Measurements from ENCODE around the gene FLAD1. TPM values are rescaled to one million over a fixed set of nuclear protein-coding genes. Genes with fewer than 3 reads are reported as not detected.
A peak's percentile ranks its signal among the peaks of the same experiment; 100 is the strongest.

Gene FLAD1
- total RNA-seq, 1 experiment from 2014 or later, result 82.4 TPM

DNA sequence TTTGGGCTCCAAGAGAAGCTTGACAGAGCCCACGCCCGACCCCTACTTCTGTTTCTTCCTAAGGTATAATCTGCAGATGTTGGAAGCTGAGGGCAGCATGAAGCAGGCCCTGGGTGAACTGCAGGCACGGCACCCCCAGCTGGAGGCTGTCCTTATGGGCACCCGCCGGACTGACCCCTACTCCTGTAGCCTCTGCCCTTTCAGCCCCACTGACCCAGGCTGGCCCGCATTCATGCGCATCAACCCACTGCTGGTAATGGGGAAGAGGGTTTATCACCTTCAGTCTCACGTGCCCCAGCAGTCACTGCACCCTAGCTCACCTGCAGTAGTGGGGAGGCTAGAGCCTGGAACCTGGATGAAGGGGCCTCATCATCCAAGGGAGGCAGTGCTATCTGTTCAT is 7.1 kb downstream of the FLAD1 start:
- DNase-seq (ENCODE audit: low spot score), result no peak
- CTCF ChIA-PET, result no interaction called here
- BruUV-seq (replicated peaks), result no TSS peak
- POLR2A ChIA-PET (ENCODE audit: low non-redundant PET), result no interaction called here
- H3K9me3 ChIP-seq (ENCODE audit: low read depth, low read length, poor library complexity, severe bottlenecking), result no peaks in the 10 kb centered on the region
- intact Hi-C loops (cut with micrococcal nuclease; ENCODE audit: unreplicated experiment), result no loop called here
- no peak overlapping the region for H3K27ac ChIP-seq (ENCODE audit: low read depth, low read length, poor library complexity, severe bottlenecking)
- no peaks in the 10 kb centered on the region for H3K27me3 ChIP-seq (replicated peaks; ENCODE audit: insufficient read depth, low read depth, low read length, poor library complexity)
- H3K4me3 ChIP-seq (ENCODE audit: low read depth, low read length, poor library complexity, severe bottlenecking), result no peak overlapping the region
- no peaks in the 10 kb centered on the region for H3K4me1 ChIP-seq (ENCODE audit: insufficient read depth, low read length, poor library complexity, severe bottlenecking)
- no peak for TF ChIP-seq EZH2 (IDR thresholded peaks at IDR 0.05; ENCODE audit: borderline replicate concordance, low read depth, low read length, poor library complexity, severe bottlenecking)
- TF ChIP-seq, protein P1, sequence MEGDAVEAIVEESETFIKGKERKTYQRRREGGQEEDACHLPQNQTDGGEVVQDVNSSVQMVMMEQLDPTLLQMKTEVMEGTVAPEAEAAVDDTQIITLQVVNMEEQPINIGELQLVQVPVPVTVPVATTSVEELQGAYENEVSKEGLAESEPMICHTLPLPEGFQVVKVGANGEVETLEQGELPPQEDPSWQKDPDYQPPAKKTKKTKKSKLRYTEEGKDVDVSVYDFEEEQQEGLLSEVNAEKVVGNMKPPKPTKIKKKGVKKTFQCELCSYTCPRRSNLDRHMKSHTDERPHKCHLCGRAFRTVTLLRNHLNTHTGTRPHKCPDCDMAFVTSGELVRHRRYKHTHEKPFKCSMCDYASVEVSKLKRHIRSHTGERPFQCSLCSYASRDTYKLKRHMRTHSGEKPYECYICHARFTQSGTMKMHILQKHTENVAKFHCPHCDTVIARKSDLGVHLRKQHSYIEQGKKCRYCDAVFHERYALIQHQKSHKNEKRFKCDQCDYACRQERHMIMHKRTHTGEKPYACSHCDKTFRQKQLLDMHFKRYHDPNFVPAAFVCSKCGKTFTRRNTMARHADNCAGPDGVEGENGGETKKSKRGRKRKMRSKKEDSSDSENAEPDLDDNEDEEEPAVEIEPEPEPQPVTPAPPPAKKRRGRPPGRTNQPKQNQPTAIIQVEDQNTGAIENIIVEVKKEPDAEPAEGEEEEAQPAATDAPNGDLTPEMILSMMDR (conservative IDR thresholded peaks at IDR 0.05; ENCODE audit: low read depth, low read length), result no peak
- peaks cover 40% of the 10 kb centered on the region for H3K36me3 ChIP-seq (ENCODE audit: insufficient read depth, low read length, poor library complexity, severe bottlenecking)

DNA sequence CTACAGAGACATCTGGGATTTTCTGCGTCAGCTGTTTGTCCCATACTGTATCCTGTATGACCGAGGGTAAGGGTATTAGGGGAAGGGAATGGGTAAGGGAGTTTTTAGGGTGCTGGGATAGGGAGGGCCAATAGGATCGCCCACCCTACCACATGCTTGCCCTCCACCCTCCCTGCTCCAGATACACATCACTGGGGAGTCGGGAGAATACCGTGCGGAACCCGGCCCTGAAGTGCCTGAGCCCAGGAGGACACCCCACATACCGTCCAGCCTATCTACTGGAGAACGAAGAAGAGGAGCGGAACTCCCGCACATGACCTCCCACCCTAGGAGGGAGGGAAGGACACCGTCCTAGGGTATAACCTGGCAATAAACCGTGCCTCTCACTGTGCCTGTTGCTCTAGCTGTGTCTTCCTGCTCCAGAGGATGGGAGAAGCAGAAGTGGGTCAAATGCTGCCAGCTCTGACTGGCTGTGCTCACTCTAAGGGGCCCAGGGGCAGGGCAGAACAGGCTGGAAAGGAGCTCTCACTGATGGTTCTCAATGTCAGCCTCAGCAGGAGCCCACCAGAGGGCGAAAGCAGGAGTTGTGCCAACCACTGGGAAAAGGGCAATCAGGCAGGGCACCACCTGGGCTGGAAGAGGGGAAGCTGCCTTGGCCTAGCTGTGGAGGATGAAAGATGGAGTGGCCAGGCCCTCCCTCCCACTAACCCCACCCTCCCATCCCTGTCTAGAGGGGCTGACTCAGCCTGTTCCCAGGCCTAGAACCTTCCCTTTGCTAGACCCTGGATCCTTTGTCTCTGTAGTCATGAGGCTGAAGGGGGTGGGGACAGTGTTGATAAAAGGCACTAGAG is 9.8 kb downstream of the FLAD1 start:
- intact Hi-C loops (cut with micrococcal nuclease; ENCODE audit: unreplicated experiment), result no loop called here
- TF ChIP-seq, protein P1 (conservative IDR thresholded peaks at IDR 0.05; ENCODE audit: low read depth, low read length), result 0 out of 2 replicates have a peak, but pooled peaks have one; percentile 29
- TF ChIP-seq EZH2 (IDR thresholded peaks at IDR 0.05; ENCODE audit: borderline replicate concordance, low read depth, low read length, poor library complexity, severe bottlenecking), result no peak
- ChIA-PET CTCF (interaction anchor here (0.6 to 1.1 kb wide), 3 partner anchors 24 to 97 kb away, joined by 3 to 9 read pairs (median 8); no protein-coding TSS in a partner anchor), POLR2A (ENCODE audit: low non-redundant PET) (interaction anchor here (0.5 kb wide), 1 partner anchor 18 kb away, joined by 4 read pairs; no protein-coding TSS in a partner anchor)
- Histone ChIP-seq H3K4me1 (ENCODE audit: insufficient read depth, low read length, poor library complexity, severe bottlenecking) (no peaks in the 10 kb centered on the region), H3K4me3 (ENCODE audit: low read depth, low read length, poor library complexity, severe bottlenecking) (no peak overlapping the region), H3K36me3 (ENCODE audit: insufficient read depth, low read length, poor library complexity, severe bottlenecking) (peaks cover 26% of the 10 kb centered on the region), H3K27me3 (replicated peaks; ENCODE audit: insufficient read depth, low read depth, low read length, poor library complexity) (no peaks in the 10 kb centered on the region), H3K27ac (ENCODE audit: low read depth, low read length, poor library complexity, severe bottlenecking) (no peak overlapping the region), H3K9me3 (ENCODE audit: low read depth, low read length, poor library complexity, severe bottlenecking) (no peaks in the 10 kb centered on the region)
- BruUV-seq (replicated peaks), result no TSS peak
- DNase-seq (ENCODE audit: low spot score), result no peak

DNA sequence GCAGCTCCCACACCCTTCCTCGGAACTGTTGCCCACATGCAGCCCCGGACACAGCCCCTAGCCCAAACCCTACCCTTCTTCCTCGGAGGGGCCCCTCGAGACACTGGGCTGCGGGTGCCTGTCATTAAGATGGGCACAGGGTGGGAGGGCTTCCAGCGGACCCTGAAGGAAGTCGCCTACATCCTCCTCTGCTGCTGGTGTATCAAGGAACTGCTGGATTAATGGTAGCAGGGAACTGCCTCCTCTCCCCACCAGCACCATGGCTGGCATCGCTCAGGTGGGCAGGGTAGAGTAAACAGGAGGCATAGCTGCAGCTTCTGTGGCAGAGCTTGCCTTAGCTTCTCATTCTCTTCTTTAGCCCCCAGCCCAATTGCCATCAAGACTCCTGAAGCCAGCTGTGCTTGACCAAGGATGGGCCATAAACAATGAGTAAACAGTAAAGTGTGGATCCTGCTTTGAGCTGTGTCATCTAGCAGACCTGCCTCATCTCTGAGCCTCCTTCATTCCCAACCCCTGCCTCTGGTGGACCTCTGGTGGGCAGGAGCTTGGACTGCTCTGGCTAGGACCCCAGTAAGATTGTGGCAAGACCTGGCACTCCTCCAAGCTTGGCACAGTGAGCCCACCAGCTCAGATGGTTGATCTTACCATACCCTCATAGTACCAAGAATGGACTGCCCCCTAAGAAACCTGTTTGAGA is 10.6 kb downstream of the FLAD1 start, which contains the start of gene LENEP:
Gene LENEP (plus strand): TSS at position 15 of the 697 bp plus-strand sequence. CDS start 22 bp downstream, at position 37.
- DNase-seq (ENCODE audit: low spot score), result no peak
- Histone ChIP-seq H3K4me3 (ENCODE audit: low read depth, low read length, poor library complexity, severe bottlenecking) (no peak within 1 kb of the TSS), H3K4me1 (ENCODE audit: insufficient read depth, low read length, poor library complexity, severe bottlenecking) (no peaks in the 10 kb centered on the region), H3K27ac (ENCODE audit: low read depth, low read length, poor library complexity, severe bottlenecking) (peak within 1 kb of the TSS; percentile 63), H3K36me3 (ENCODE audit: insufficient read depth, low read length, poor library complexity, severe bottlenecking) (peaks cover 19% of the 10 kb centered on the region), H3K27me3 (replicated peaks; ENCODE audit: insufficient read depth, low read depth, low read length, poor library complexity) (no peaks in the 10 kb centered on the region), H3K9me3 (ENCODE audit: low read depth, low read length, poor library complexity, severe bottlenecking) (no peaks in the 10 kb centered on the region)
- BruUV-seq (replicated peaks), result no TSS peak
- POLR2A ChIA-PET (ENCODE audit: low non-redundant PET), result interaction anchor here (0.5 kb wide), 1 partner anchor 17 kb away, joined by 4 read pairs; no protein-coding TSS in a partner anchor
- intact Hi-C loops (cut with micrococcal nuclease; ENCODE audit: unreplicated experiment), result no loop called here
- TF ChIP-seq, protein P1 (conservative IDR thresholded peaks at IDR 0.05; ENCODE audit: low read depth, low read length), result no peak
- TF ChIP-seq EZH2 (IDR thresholded peaks at IDR 0.05; ENCODE audit: borderline replicate concordance, low read depth, low read length, poor library complexity, severe bottlenecking), result no peak
- CTCF ChIA-PET, result interaction anchor here (0.9 to 1.1 kb wide), 2 partner anchors 24 kb away, joined by 3 read pairs; no protein-coding TSS in a partner anchor
